ENCODE results near the gene CASP10.
"Not testable (repeated sequence)": the region's sequence is repeated elsewhere in the genome, so short reads cannot be mapped to it uniquely, and the experiment has no call there.

The CASP10 gene

GRCh38 chr2:201182650-201183364 lies at the start of gene CASP10:
Gene CASP10 (plus strand): TSS chr2:201183141. CDS start chr2:201185778, 2,637 bp downstream.
- DNase-seq (ENCODE audit: low spot score) = no peak

GRCh38 chr2:201135386-201135785 lies 47.6 kb upstream of the CASP10 start:
- DNase-seq (ENCODE audit: low spot score) = no peak

GRCh38 chr2:201136889-201137321 lies 46.0 kb upstream of the CASP10 start:
- no peak for DNase-seq (ENCODE audit: low spot score)

- no peak for DNase-seq (ENCODE audit: low spot score)
These were observed 45.2 kb upstream of the CASP10 start for GRCh38 chr2:201137505-201138400.

- DNase-seq (ENCODE audit: low spot score) = no peak
These were observed 44.5 kb upstream of the CASP10 start for GRCh38 chr2:201138401-201138970.

GRCh38 chr2:201138986-201139781 lies 43.8 kb upstream of the CASP10 start:
- not testable (repeated sequence) for DNase-seq (ENCODE audit: low spot score)

GRCh38 chr2:201139836-201140604 lies 42.9 kb upstream of the CASP10 start:
- DNase-seq (ENCODE audit: low spot score) = no peak

GRCh38 chr2:201144101-201145051 lies 38.6 kb upstream of the CASP10 start:
- no peak for DNase-seq (ENCODE audit: low spot score)

- no peak for DNase-seq (ENCODE audit: low spot score)
These were observed 34.4 kb upstream of the CASP10 start for GRCh38 chr2:201148434-201148990.

- DNase-seq (ENCODE audit: low spot score) = no peak
These were observed 33.7 kb upstream of the CASP10 start for GRCh38 chr2:201149064-201149820.

- not testable (repeated sequence) for DNase-seq (ENCODE audit: low spot score)
These were observed 33.1 kb upstream of the CASP10 start for GRCh38 chr2:201149821-201150165.

- no peak for DNase-seq (ENCODE audit: low spot score)
These were observed 32.4 kb upstream of the CASP10 start for GRCh38 chr2:201150454-201151020.

- DNase-seq (ENCODE audit: low spot score) = no peak
These were observed 31.6 kb upstream of the CASP10 start for GRCh38 chr2:201151127-201151981.

GRCh38 chr2:201152517-201152916 lies 30.4 kb upstream of the CASP10 start:
- no peak for DNase-seq (ENCODE audit: low spot score)

GRCh38 chr2:201152999-201153815 lies 29.7 kb upstream of the CASP10 start:
- no peak for DNase-seq (ENCODE audit: low spot score)

GRCh38 chr2:201154615-201155399 lies 28.1 kb upstream of the CASP10 start:
- DNase-seq (ENCODE audit: low spot score) = no peak

All from ecto neural progenitor cell (in vitro differentiated cells).